Mucosa of rectum (tissue), 2 donors: ENCODE measurements around the gene CD2BP2.
A peak's percentile ranks its signal among the peaks of the same experiment; 100 is the strongest.

Source experiments
- H3K27ac ChIP-seq, 2 donors: one replicate each; pipeline ENCODE4 v1.7.0; 2013; ENCODE audit warnings: inconsistent platforms in 2 of 2, low read depth in 2 of 2, low read length in 2 of 2
- H3K27me3 ChIP-seq, 2 donors: one replicate each; pipeline ENCODE4 v1.7.0; 2013; ENCODE audit warnings: low read length in 2 of 2; ENCODE audit not compliant: control insufficient read depth in 2 of 2, insufficient read depth in 2 of 2
- H3K36me3 ChIP-seq, 2 donors: one replicate each; pipeline ENCODE4 v1.7.0; 2013; ENCODE audit warnings: low read length in 2 of 2; ENCODE audit not compliant: control insufficient read depth in 2 of 2, insufficient read depth in 2 of 2
- H3K4me1 ChIP-seq, 2 donors: one replicate each; pipeline ENCODE4 v1.7.0; 2013; ENCODE audit warnings: low read length in 2 of 2, mild to moderate bottlenecking in 1 of 2; ENCODE audit not compliant: control insufficient read depth in 2 of 2, insufficient read depth in 2 of 2
- H3K4me3 ChIP-seq, 2 donors: one replicate each; pipeline ENCODE4 v1.7.0; 2013; ENCODE audit warnings: low read length in 2 of 2
- H3K9ac ChIP-seq, 2 donors: one replicate each; pipeline ENCODE4 v1.7.0; 2013; ENCODE audit warnings: low read length in 2 of 2, low read depth in 1 of 2, mild to moderate bottlenecking in 1 of 2
- H3K9me3 ChIP-seq, 2 donors: one replicate each; pipeline ENCODE4 v1.7.0; 2013; ENCODE audit warnings: low read length in 2 of 2; ENCODE audit not compliant: control insufficient read depth in 2 of 2
- donor health status: healthy.
- donor health status: Normal muscosa, but diverticular disease.

The CD2BP2 gene

GRCh38 chr16:30359871-30360170 is 4.7 kb upstream of the CD2BP2 start:
- H3K9me3 ChIP-seq: no peaks in the 10 kb centered on the region
- H3K9ac ChIP-seq: no peak overlapping the region
- H3K4me3 ChIP-seq: no peak overlapping the region
- no peak overlapping the region for H3K27ac ChIP-seq
- no peaks in the 10 kb centered on the region for H3K27me3 ChIP-seq
- peaks cover 40 to 50% of the 10 kb centered on the region in 2 donors for H3K36me3 ChIP-seq
- peaks cover 12 to 24% of the 10 kb centered on the region in 2 donors for H3K4me1 ChIP-seq

GRCh38 chr16:30358990-30359870 is 4.1 kb upstream of the CD2BP2 start:
- no peak overlapping the region for H3K27ac ChIP-seq
- no peaks in the 10 kb centered on the region for H3K9me3 ChIP-seq
- no peak overlapping the region for H3K9ac ChIP-seq
- no peak overlapping the region for H3K4me3 ChIP-seq
- H3K36me3 ChIP-seq: peaks cover 38 to 44% of the 10 kb centered on the region in 2 donors
- H3K4me1 ChIP-seq: peaks cover 16 to 28% of the 10 kb centered on the region in 2 donors
- no peaks in the 10 kb centered on the region for H3K27me3 ChIP-seq

DNA sequence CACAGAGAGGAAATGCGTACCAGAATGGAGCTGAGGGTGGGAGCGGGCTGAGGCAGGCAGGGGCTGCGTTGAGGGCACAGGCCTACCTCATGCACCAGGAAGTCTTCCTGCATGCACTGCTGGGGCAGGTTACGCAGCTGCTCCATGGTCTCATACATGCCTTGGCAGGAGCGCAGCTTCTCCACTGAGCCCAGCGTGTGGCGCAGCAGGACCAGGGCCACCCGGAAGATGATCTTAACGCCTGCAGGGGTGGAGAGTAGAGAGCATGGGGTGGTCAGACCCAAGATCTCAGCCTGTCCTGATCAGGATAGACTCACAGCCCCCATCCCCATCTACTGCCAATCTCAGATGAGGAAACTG is 3.4 kb upstream of the CD2BP2 start:
- H3K36me3 ChIP-seq: peaks cover 38 to 43% of the 10 kb centered on the region in 2 donors
- peaks cover 21 to 34% of the 10 kb centered on the region in 2 donors for H3K4me1 ChIP-seq
- H3K9ac ChIP-seq: no peak overlapping the region
- H3K27me3 ChIP-seq: no peaks in the 10 kb centered on the region
- H3K9me3 ChIP-seq: no peaks in the 10 kb centered on the region
- no peak overlapping the region for H3K4me3 ChIP-seq
- no peak overlapping the region for H3K27ac ChIP-seq

DNA sequence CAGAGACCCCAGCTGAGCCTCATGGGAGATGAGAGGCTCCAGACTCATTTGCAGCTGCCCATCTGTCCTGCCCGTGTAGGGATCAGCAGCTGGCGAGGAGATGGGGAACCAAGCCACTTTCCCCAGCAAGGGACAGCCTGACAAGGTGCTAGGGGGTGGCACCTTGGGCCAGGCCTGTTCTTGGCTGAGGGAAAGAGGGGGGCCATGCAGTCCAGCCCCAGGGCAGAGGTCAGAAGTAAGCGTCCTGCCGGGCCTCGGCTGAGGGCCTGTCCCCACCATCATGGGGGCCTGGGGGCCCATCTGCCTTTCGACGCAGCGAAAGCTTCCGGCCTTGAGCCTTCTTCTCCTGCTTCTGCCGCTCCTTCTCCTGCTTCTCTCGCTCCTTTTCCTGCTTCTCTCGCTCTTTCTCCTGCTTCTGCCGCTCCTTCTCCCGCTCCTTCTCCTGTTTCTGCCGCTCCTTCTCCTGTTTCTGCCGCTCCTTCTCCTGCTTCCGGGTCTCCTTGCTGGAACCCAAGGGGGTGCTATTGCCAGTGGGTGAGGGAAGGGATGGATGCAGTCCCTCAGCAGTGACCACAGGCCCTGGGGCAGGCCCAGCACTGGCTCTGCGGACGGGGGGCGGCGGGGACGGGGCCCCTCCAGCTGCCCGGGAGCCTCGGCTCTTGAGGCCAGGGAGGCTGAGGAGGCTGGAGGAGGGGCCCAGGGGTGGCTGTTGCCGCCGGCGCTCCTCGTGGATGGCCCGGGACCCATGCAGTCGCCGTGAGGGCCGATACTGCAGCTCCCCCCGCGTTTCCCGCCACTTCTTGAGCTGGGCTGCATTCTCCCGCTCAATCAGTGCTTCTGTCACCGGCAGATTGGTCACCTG is 2.8 kb upstream of the CD2BP2 start:
- peaks cover 42 to 48% of the 10 kb centered on the region in 2 donors for H3K36me3 ChIP-seq
- H3K9ac ChIP-seq: no peak overlapping the region
- no peak overlapping the region for H3K27ac ChIP-seq
- H3K4me1 ChIP-seq: peaks cover 21 to 34% of the 10 kb centered on the region in 2 donors
- no peak overlapping the region for H3K4me3 ChIP-seq
- H3K9me3 ChIP-seq: no peaks in the 10 kb centered on the region
- H3K27me3 ChIP-seq: no peaks in the 10 kb centered on the region

- peak overlapping the region in 1 of 2 donors; percentile 98 for H3K27ac ChIP-seq
- H3K4me1 ChIP-seq: peaks cover 24 to 34% of the 10 kb centered on the region in 2 donors
- H3K9ac ChIP-seq: no peak overlapping the region
- H3K9me3 ChIP-seq: no peaks in the 10 kb centered on the region
- no peaks in the 10 kb centered on the region for H3K27me3 ChIP-seq
- peaks cover 45 to 51% of the 10 kb centered on the region in 2 donors for H3K36me3 ChIP-seq
- no peak overlapping the region for H3K4me3 ChIP-seq
These were observed 2.1 kb upstream of the CD2BP2 start for GRCh38 chr16:30357085-30357714.

DNA sequence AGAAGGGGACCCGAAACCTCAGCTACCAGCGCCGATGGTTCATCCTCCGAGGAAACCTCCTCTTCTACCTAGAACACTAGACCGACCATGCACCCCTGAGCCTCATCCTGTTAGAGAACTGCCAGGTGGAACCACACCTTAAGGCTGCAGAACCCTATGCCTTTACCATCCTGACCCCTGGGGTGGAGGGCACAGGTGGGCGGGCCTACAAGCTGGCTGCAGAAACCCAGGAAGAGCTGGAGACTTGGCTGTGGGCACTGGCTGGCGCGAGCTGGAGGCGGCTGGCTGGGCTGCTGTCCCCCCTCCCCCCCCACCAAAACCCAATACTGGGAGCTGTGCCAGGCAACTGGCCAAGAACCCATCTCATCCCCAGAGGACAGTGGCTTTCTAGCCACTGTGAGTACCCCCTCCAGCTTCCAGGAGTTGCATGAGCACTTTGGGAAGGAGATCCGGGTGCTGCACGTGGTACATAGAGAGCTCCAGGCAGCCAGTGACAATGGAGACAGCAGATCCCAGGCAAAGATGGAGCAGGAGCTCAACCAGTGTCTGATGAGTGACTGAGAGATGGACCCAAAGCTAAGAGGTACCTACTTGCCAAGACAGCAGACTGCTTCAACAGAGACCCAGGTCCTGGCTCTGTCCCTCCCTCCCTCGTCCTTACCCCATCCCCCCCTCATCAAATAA is 1.4 kb upstream of the CD2BP2 start:
- Histone ChIP-seq H3K4me3 (peak overlapping the region; percentile 78 to 96), H3K36me3 (peaks cover 46 to 56% of the 10 kb centered on the region in 2 donors), H3K27ac (peak overlapping the region; percentile 91 to 98), H3K27me3 (no peaks in the 10 kb centered on the region), H3K4me1 (peaks cover 25 to 34% of the 10 kb centered on the region in 2 donors), H3K9ac (peak overlapping the region; percentile 81 to 92), H3K9me3 (no peaks in the 10 kb centered on the region)

DNA sequence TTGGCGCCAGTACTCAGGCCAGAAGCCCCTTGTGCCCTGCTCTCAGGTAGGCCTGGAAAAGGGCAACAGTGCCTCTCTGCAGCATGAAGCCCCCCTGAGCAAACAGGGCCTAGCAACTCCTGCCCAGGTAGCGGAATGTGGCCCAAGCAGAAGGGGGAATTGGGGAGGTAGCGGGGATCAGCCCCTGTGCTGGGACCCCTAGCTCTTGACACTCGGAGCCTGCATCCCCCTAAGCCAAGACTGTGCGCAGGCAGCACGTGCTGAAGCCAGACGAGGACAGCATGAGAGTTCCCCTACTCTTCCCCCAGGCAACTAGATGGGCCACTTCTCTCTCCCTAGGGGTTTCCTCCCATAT is 823 bp upstream of the CD2BP2 start:
- H3K27me3 ChIP-seq: no peaks in the 10 kb centered on the region
- peaks cover 46 to 59% of the 10 kb centered on the region in 2 donors for H3K36me3 ChIP-seq
- H3K27ac ChIP-seq: peak overlapping the region; percentile 91 to 98
- H3K9me3 ChIP-seq: no peaks in the 10 kb centered on the region
- H3K4me1 ChIP-seq: peaks cover 25 to 34% of the 10 kb centered on the region in 2 donors
- peak overlapping the region; percentile 81 to 92 for H3K9ac ChIP-seq
- H3K4me3 ChIP-seq: peak overlapping the region; percentile 78 to 96

DNA sequence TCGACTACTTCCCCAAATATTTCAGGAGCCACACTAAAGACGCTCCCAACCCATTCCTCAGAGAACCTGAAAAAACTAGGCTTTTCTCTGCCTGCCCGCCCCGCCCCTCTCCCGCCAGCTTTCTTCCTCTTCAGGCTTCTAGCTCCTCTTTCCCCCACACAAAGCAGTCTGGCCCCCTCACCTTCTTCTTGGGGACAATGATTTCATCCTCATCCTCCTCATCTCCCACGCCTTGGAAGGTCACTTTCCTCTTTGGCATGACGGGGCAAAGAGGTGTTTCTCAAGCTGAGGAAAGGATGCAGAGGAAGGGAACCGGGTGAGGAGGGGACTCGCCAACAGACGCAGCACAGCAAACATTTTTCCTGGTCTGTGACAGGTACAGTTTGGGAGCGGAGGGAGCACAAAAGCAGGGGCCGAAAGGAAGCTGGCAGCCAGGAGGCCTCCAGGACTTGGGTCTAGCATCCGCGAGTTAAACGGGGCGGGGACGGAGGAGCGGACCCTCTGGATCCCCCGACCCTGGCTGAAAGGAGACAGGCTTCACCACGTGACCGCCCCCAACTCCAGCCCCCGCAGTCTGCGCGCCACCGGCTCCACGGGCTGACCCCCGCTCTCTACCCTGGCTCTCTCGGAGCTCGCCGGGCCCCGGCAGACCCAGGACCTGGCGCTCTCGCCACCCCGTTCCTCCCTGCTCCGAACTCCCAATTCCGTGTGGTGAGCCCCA is 525 bp downstream of the CD2BP2 start:
- Histone ChIP-seq H3K4me1 (peaks cover 25 to 34% of the 10 kb centered on the region in 2 donors), H3K27me3 (no peaks in the 10 kb centered on the region), H3K9me3 (no peaks in the 10 kb centered on the region), H3K9ac (peak overlapping the region; percentile 81 to 91), H3K4me3 (peak overlapping the region; percentile 78 to 96), H3K36me3 (peaks cover 45 to 53% of the 10 kb centered on the region in 2 donors), H3K27ac (peak overlapping the region; percentile 79 to 98)

GRCh38 chr16:30353438-30354129 is 1.5 kb downstream of the CD2BP2 start:
- Histone ChIP-seq H3K4me1 (peaks cover 25 to 34% of the 10 kb centered on the region in 2 donors), H3K9me3 (no peaks in the 10 kb centered on the region), H3K27me3 (no peaks in the 10 kb centered on the region), H3K27ac (no peak overlapping the region), H3K9ac (peak overlapping the region in 1 of 2 donors; percentile 81), H3K4me3 (peak overlapping the region in 1 of 2 donors; percentile 78), H3K36me3 (peaks cover 36 to 44% of the 10 kb centered on the region in 2 donors)
